Trophoblast cell (in vitro differentiated cells and primary cell): ENCODE data around the gene SLC35A3.
"Not testable (repeated sequence)": the region's sequence is repeated elsewhere in the genome, so short reads cannot be mapped to it uniquely, and the experiment has no call there.

ENCODE experiments used
- DNase-seq, 2 donors: peaks; one replicate each; pipeline ENCODE4 v3.0.0-alpha.2; 2016
- H2AFZ ChIP-seq: 2 replicates; pipeline ENCODE4 v1.6.1; 2013; ENCODE audit warnings: low read length, moderate library complexity, mild to moderate bottlenecking; ENCODE audit not compliant: insufficient read depth, poor library complexity
- H2AK5ac ChIP-seq: 2 replicates; pipeline ENCODE4 v1.6.1; 2013; ENCODE audit warnings: mild to moderate bottlenecking, low read length
- H2BK120ac ChIP-seq: 2 replicates; pipeline ENCODE4 v1.6.1; 2013; ENCODE audit warnings: low read length, mild to moderate bottlenecking, moderate library complexity; ENCODE audit not compliant: insufficient read depth, poor library complexity
- H2BK12ac ChIP-seq: 2 replicates; pipeline ENCODE4 v1.6.1; 2013; ENCODE audit warnings: mild to moderate bottlenecking, low read length, moderate library complexity
- H2BK5ac ChIP-seq: 2 replicates; pipeline ENCODE4 v1.6.1; 2013; ENCODE audit warnings: low read length, low read depth, moderate library complexity, mild to moderate bottlenecking; ENCODE audit not compliant: poor library complexity
- H3K14ac ChIP-seq: 2 replicates; pipeline ENCODE4 v1.6.1; 2013; ENCODE audit warnings: mild to moderate bottlenecking, low read length
- H3K18ac ChIP-seq: 2 replicates; pipeline ENCODE4 v1.6.1; 2013; ENCODE audit warnings: mild to moderate bottlenecking, low read length
- H3K23ac ChIP-seq: 2 replicates; pipeline ENCODE4 v1.6.1; 2013; ENCODE audit warnings: low read length
- H3K27ac ChIP-seq: 2 replicates; pipeline ENCODE4 v1.5.1; 2013; ENCODE audit warnings: low read depth, mild to moderate bottlenecking, inconsistent platforms, low read length, moderate library complexity
- H3K27me3 ChIP-seq: 2 replicates; pipeline ENCODE4 v1.6.1; 2013; ENCODE audit warnings: inconsistent platforms, mild to moderate bottlenecking, low read length, moderate library complexity; ENCODE audit not compliant: insufficient read depth
- H3K36me3 ChIP-seq, 2 experiments: 1 replicate in 1 of 2; 2 replicates in 1 of 2; pipeline ENCODE4 v1.6.1; 2013; ENCODE audit warnings: low read length in 2 of 2, mild to moderate bottlenecking in 2 of 2, moderate library complexity in 1 of 2; ENCODE audit not compliant: insufficient read depth in 2 of 2, control insufficient read depth in 1 of 2
- H3K4ac ChIP-seq: 2 replicates; pipeline ENCODE4 v1.6.1; 2013; ENCODE audit warnings: low read depth, mild to moderate bottlenecking, low read length, moderate library complexity
- H3K4me1 ChIP-seq, 2 experiments: 1 replicate in 1 of 2; 2 replicates in 1 of 2; pipeline ENCODE4 v1.6.1; 2013; ENCODE audit warnings: low read length in 2 of 2, mild to moderate bottlenecking in 2 of 2, moderate library complexity in 1 of 2; ENCODE audit not compliant: insufficient read depth in 2 of 2, control insufficient read depth in 1 of 2
- H3K4me2 ChIP-seq: 2 replicates; pipeline ENCODE4 v1.6.1; 2013; ENCODE audit warnings: inconsistent platforms, mild to moderate bottlenecking, low read length, moderate library complexity
- H3K4me3 ChIP-seq: 2 replicates; pipeline ENCODE4 v1.5.1; 2013; ENCODE audit warnings: mild to moderate bottlenecking, low read depth, low read length, inconsistent platforms
- H3K79me1 ChIP-seq: one replicate; pipeline ENCODE4 v1.6.1; 2013; ENCODE audit warnings: low read length
- H3K79me2 ChIP-seq: 2 replicates; pipeline ENCODE4 v1.6.1; 2013; ENCODE audit warnings: low read length, mild to moderate bottlenecking; ENCODE audit not compliant: control insufficient read depth, insufficient read depth, poor library complexity
- H3K9ac ChIP-seq: 2 replicates; pipeline ENCODE4 v1.6.1; 2013; ENCODE audit warnings: mild to moderate bottlenecking, low read length
- H3K9me3 ChIP-seq: 2 replicates; pipeline ENCODE4 v1.6.1; 2013; ENCODE audit warnings: low read depth, mild to moderate bottlenecking, control low read depth, inconsistent platforms, low read length; ENCODE audit not compliant: insufficient read depth
- H4K12ac ChIP-seq: 2 replicates; pipeline ENCODE4 v1.6.1; 2013; ENCODE audit warnings: low read depth, mild to moderate bottlenecking, low read length, moderate library complexity
- H4K8ac ChIP-seq: 2 replicates; pipeline ENCODE4 v1.6.1; 2013; ENCODE audit warnings: low read depth, mild to moderate bottlenecking, low read length, moderate library complexity
- H4K91ac ChIP-seq: one replicate; pipeline ENCODE4 v1.6.1; 2013; ENCODE audit warnings: low read depth, mild to moderate bottlenecking, low read length, moderate library complexity
- WGBS: extraction: QIAGEN DNeasy Blood & Tissue Kit; methylation state at CpG from one replicate; pipeline ENCODE4 v1.1.7; 2013; ENCODE audit warnings: missing lambda C conversion rate; ENCODE audit not compliant: insufficient read length, insufficient coverage; ENCODE audit errors: extremely low coverage; 5-methylcytosine and 5-hydroxymethylcytosine counted together

SLC35A3 gene

GRCh38 chr1:99970713-99971255 is 988 bp downstream of the SLC35A3 start:
- Histone ChIP-seq H4K8ac (no peak overlapping the region), H3K18ac (no peak overlapping the region), H3K27ac (no peak overlapping the region), H4K91ac (no peak overlapping the region), H3K9me3 (no peaks in the 10 kb centered on the region), H3K23ac (no peak overlapping the region), H2BK120ac (no peak overlapping the region), H2AK5ac (no peak overlapping the region), H3K14ac (no peak overlapping the region), H3K4me2 (peak overlapping the region; percentile 85), H3K79me2 (peaks cover 9% of the 10 kb centered on the region), H2AFZ (no peak overlapping the region), H2BK5ac (no peak overlapping the region), H3K4me3 (no peak overlapping the region), H3K36me3 (peaks cover 3 to 5% of the 10 kb centered on the region in 2 experiments), H3K4me1 (peaks cover 5 to 6% of the 10 kb centered on the region in 2 experiments), H3K27me3 (no peaks in the 10 kb centered on the region), H4K12ac (no peak overlapping the region), H3K9ac (no peak overlapping the region), H3K79me1 (peaks cover 10% of the 10 kb centered on the region), H3K4ac (no peak overlapping the region), H2BK12ac (no peak overlapping the region)
- peak in 1 of 2 donors; percentile 40 for DNase-seq
- no CpG with 5 or more reads among the region's 7 CpGs for WGBS

DNA sequence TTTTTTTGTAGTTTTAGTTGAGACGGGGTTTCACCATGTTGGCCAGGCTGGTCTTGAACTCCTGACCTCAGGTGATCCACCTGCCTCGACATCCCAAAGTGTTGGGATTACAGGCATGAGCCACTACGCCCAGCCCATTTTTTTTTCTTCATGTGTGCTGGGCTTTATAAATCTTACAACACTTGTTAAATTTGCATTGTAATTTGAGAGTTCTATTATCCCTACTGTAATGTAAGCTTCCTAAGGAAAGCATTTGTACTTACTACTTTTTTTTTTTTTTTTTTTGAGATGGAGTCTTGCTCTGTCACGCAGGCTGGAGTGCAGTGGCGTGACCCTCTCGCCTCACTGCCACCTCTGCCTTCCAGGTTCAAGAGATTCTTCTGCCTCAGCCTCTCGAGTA is 2.3 kb downstream of the SLC35A3 start:
- H2BK5ac ChIP-seq, H3K4me3 ChIP-seq: not testable (repeated sequence)

GRCh38 chr1:99975529-99975928 is 5.7 kb downstream of the SLC35A3 start:
- Histone ChIP-seq H3K23ac (no peak overlapping the region), H2AK5ac (no peak overlapping the region), H4K12ac (no peak overlapping the region), H3K79me2 (no peaks in the 10 kb centered on the region), H4K8ac (no peak overlapping the region), H3K27ac (no peak overlapping the region), H3K27me3 (no peaks in the 10 kb centered on the region), H4K91ac (no peak overlapping the region), H3K9me3 (no peaks in the 10 kb centered on the region), H3K4me2 (no peak overlapping the region), H3K18ac (no peak overlapping the region), H2BK120ac (no peak overlapping the region), H3K36me3 (peaks cover 5 to 9% of the 10 kb centered on the region in 2 experiments), H3K9ac (no peak overlapping the region), H3K4ac (no peak overlapping the region), H3K4me3 (no peak overlapping the region), H3K14ac (no peak overlapping the region), H2AFZ (no peak overlapping the region), H3K4me1 (no peaks in the 10 kb centered on the region), H2BK5ac (no peak overlapping the region), H2BK12ac (no peak overlapping the region), H3K79me1 (no peaks in the 10 kb centered on the region)
- DNase-seq, result no peak
- 98% methylated on average over 2 of the region's 3 CpGs for WGBS

More for the DNA sequence above, 2.3 kb downstream of the SLC35A3 start:
- H2AK5ac ChIP-seq, H3K23ac ChIP-seq, H3K9me3 ChIP-seq, H3K14ac ChIP-seq, H2BK120ac ChIP-seq, H4K8ac ChIP-seq, H2BK12ac ChIP-seq, H3K27me3 ChIP-seq, H4K91ac ChIP-seq, H3K27ac ChIP-seq, H3K4ac ChIP-seq, H3K36me3 ChIP-seq, H4K12ac ChIP-seq, DNase-seq, H2AFZ ChIP-seq, H3K9ac ChIP-seq, H3K4me2 ChIP-seq, H3K18ac ChIP-seq, H3K79me2 ChIP-seq, H3K4me1 ChIP-seq: not testable (repeated sequence)
- WGBS, result no CpG with 5 or more reads among the region's 7 CpGs
- peaks cover 10% of the 10 kb centered on the region for H3K79me1 ChIP-seq

GRCh38 chr1:99977326-99977725 is 7.5 kb downstream of the SLC35A3 start:
- H3K18ac ChIP-seq, H2AK5ac ChIP-seq, H3K27me3 ChIP-seq, H3K4me3 ChIP-seq, H3K14ac ChIP-seq, DNase-seq, H2BK12ac ChIP-seq, H3K4me2 ChIP-seq, H4K12ac ChIP-seq, H3K27ac ChIP-seq, H3K36me3 ChIP-seq, H3K9me3 ChIP-seq, H3K4ac ChIP-seq, H3K23ac ChIP-seq, H2BK120ac ChIP-seq, H2BK5ac ChIP-seq, H2AFZ ChIP-seq, H4K91ac ChIP-seq, H4K8ac ChIP-seq, H3K79me2 ChIP-seq, H3K79me1 ChIP-seq, H3K4me1 ChIP-seq, H3K9ac ChIP-seq: not testable (repeated sequence)
- no CpG with 5 or more reads among the region's 12 CpGs for WGBS
